H1 (cell line): Measurements from ENCODE around the gene CCR8. TPM values are rescaled to one million over a fixed set of nuclear protein-coding genes. Genes with fewer than 3 reads are reported as not detected.
A peak's percentile ranks its signal among the peaks of the same experiment; 100 is the strongest.

Experiments used
- CTCF ChIA-PET: fragments of 300-600 bp; sonication (Branson Sonifier 250); formaldehyde crosslinking; loops from one replicate; lab custom pipeline; 2021; ENCODE audit not compliant: partially characterized antibody; lab: Charles Lee
- POLR2A ChIA-PET: fragments of 300-600 bp; sonication (Branson Sonifier 250); formaldehyde crosslinking; loops from one replicate; lab custom pipeline; 2021; ENCODE audit warnings: inconsistent platforms; ENCODE audit not compliant: partially characterized antibody; lab: Charles Lee
- DNase-seq, 2 experiments: peaks; one replicate each; pipeline versions ENCODE4 v3.0.0 to v3.0.0-alpha.2; 2010 to 2022; ENCODE audit warnings: low spot score in 2 of 2, low read depth in 1 of 2, mixed read lengths in 1 of 2
- FAIRE-seq: peaks from 2 replicates; lab custom pipeline; 2011; peaks lifted over from hg19 to GRCh38; lab: Jason Lieb, UNC
- H2AFZ ChIP-seq: 2 replicates; pipeline ENCODE4 v1.8.1; 2012; ENCODE audit warnings: low read length, inconsistent platforms
- H2AK5ac ChIP-seq: 2 replicates; pipeline ENCODE4 v1.6.1; 2013; ENCODE audit warnings: low read depth, low read length
- H2BK120ac ChIP-seq: replicated peaks from 2 replicates; pipeline ENCODE3; 2013; ENCODE audit warnings: low read depth, low read length, inconsistent platforms
- H2BK12ac ChIP-seq: 2 replicates; pipeline ENCODE4 v1.6.1; 2013; ENCODE audit warnings: low read depth, low read length
- H2BK15ac ChIP-seq: 2 replicates; pipeline ENCODE4 v1.6.1; 2013; ENCODE audit warnings: low read length
- H2BK20ac ChIP-seq: 2 replicates; pipeline ENCODE4 v1.6.1; 2013; ENCODE audit warnings: low read length
- H2BK5ac ChIP-seq: 2 replicates; pipeline ENCODE4 v1.6.1; 2013; ENCODE audit warnings: low read depth, low read length
- H3K14ac ChIP-seq: 2 replicates; pipeline ENCODE4 v1.6.1; 2013; ENCODE audit warnings: inconsistent platforms; ENCODE audit not compliant: insufficient read length
- H3K18ac ChIP-seq: 2 replicates; pipeline ENCODE4 v1.6.1; 2013; ENCODE audit warnings: low read length; ENCODE audit errors: extremely low read depth
- H3K23ac ChIP-seq: 2 replicates; pipeline ENCODE4 v1.6.1; 2013; ENCODE audit warnings: inconsistent platforms; ENCODE audit not compliant: insufficient read length
- H3K23me2 ChIP-seq: 2 replicates; pipeline ENCODE4 v1.6.1; 2013; ENCODE audit warnings: low read depth, low read length
- H3K27ac ChIP-seq: 2 replicates; pipeline ENCODE4 v1.6.1; 2011; ENCODE audit warnings: low read depth, low read length, inconsistent platforms
- H3K27me3 ChIP-seq, 4 experiments: replicated peaks in 1 of 4; 1 replicate in 1 of 4; 2 replicates in 3 of 4; pipeline versions ENCODE4 v1.6.1 to v1.8.1; 2011 to 2013; ENCODE audit warnings: low read length in 3 of 4, mild to moderate bottlenecking in 3 of 4, inconsistent platforms in 2 of 4, mixed read lengths in 2 of 4, moderate library complexity in 1 of 4; ENCODE audit not compliant: control insufficient read depth in 3 of 4, insufficient read depth in 3 of 4; ENCODE audit errors: extremely low read depth in 1 of 4
- H3K36me3 ChIP-seq, 4 experiments: 2 replicates each; pipeline versions ENCODE4 v1.6.1 to v1.8.1; 2011 to 2013; ENCODE audit warnings: mild to moderate bottlenecking in 4 of 4, low read length in 3 of 4, moderate library complexity in 2 of 4, control low read depth in 1 of 4, inconsistent platforms in 1 of 4; ENCODE audit not compliant: insufficient read depth in 4 of 4, control insufficient read depth in 2 of 4
- H3K4ac ChIP-seq: replicated peaks from 2 replicates; pipeline ENCODE3; 2013; ENCODE audit warnings: low read length, low read depth, mixed read lengths, inconsistent platforms; ENCODE audit not compliant: insufficient read length
- H3K4me1 ChIP-seq, 4 experiments: replicated peaks in 1 of 4; 1 replicate in 1 of 4; 2 replicates in 3 of 4; pipeline versions ENCODE4 v1.6.1 to v1.8.1; 2011 to 2013; ENCODE audit warnings: low read length in 3 of 4, inconsistent platforms in 2 of 4, mixed read lengths in 1 of 4; ENCODE audit not compliant: insufficient read depth in 4 of 4, control insufficient read depth in 3 of 4
- H3K4me2 ChIP-seq, 2 experiments: 2 replicates each; pipeline versions ENCODE4 v1.6.1 to v1.8.1; 2011 to 2013; ENCODE audit warnings: low read depth in 2 of 2, low read length in 2 of 2, control low read depth in 1 of 2, inconsistent platforms in 1 of 2, mild to moderate bottlenecking in 1 of 2; ENCODE audit not compliant: insufficient read depth in 1 of 2
- H3K4me3 ChIP-seq, 4 experiments: fragments of 200-600, 300-600 bp in 1 of 4; sonication (generic), shearing (Covaris generic), sonication (Bioruptor Twin) in 1 of 4; 2 replicates each; pipeline versions ENCODE4 v1.5.1 to v1.8.1; 2011 to 2016; ENCODE audit warnings: low read length in 4 of 4, low read depth in 3 of 4, control low read depth in 2 of 4, inconsistent platforms in 2 of 4, mild to moderate bottlenecking in 2 of 4, mixed read lengths in 1 of 4, moderate library complexity in 1 of 4; ENCODE audit not compliant: insufficient read depth in 2 of 4; ENCODE audit errors: extremely low read depth in 1 of 4
- H3K56ac ChIP-seq: replicated peaks from 2 replicates; pipeline ENCODE3; 2013; ENCODE audit warnings: low read depth, mild to moderate bottlenecking, mixed read lengths, low read length, inconsistent platforms; ENCODE audit not compliant: insufficient read length
- H3K79me1 ChIP-seq: 2 replicates; pipeline ENCODE4 v1.6.1; 2013; ENCODE audit warnings: low read depth, low read length, control low read depth
- H3K79me2 ChIP-seq, 2 experiments: 2 replicates each; pipeline versions ENCODE4 v1.6.1 to v1.8.1; 2012 to 2013; ENCODE audit warnings: low read length in 2 of 2, mild to moderate bottlenecking in 2 of 2, inconsistent platforms in 1 of 2; ENCODE audit not compliant: insufficient read depth in 2 of 2, control insufficient read depth in 1 of 2
- H3K9ac ChIP-seq, 4 experiments: replicated peaks in 1 of 4; 1 replicate in 1 of 4; 2 replicates in 3 of 4; pipeline versions ENCODE4 v1.6.1 to v1.8.1; 2011 to 2013; ENCODE audit warnings: low read depth in 3 of 4, low read length in 3 of 4, control low read depth in 2 of 4, mild to moderate bottlenecking in 2 of 4, moderate library complexity in 2 of 4, inconsistent platforms in 1 of 4; ENCODE audit errors: extremely low read depth in 1 of 4
- H3K9me3 ChIP-seq, 2 experiments: 2 replicates each; pipeline versions ENCODE4 v1.6.1 to v1.8.1; 2012 to 2013; ENCODE audit warnings: mild to moderate bottlenecking in 2 of 2, moderate library complexity in 2 of 2, control low read depth in 1 of 2, inconsistent platforms in 1 of 2, low read depth in 1 of 2, low read length in 1 of 2, mixed read lengths in 1 of 2; ENCODE audit not compliant: insufficient read depth in 2 of 2
- H4K20me1 ChIP-seq, 2 experiments: replicated peaks in 1 of 2; 2 replicates each; pipeline versions ENCODE3 to v1.8.1; 2011 to 2013; ENCODE audit warnings: inconsistent platforms in 2 of 2, low read length in 2 of 2, mild to moderate bottlenecking in 1 of 2; ENCODE audit not compliant: insufficient read depth in 2 of 2, control insufficient read depth in 1 of 2
- H4K5ac ChIP-seq: 2 replicates; pipeline ENCODE4 v1.6.1; 2013; ENCODE audit warnings: low read length, low read depth, mixed read lengths, inconsistent platforms; ENCODE audit not compliant: insufficient read length
- H4K8ac ChIP-seq: 2 replicates; pipeline ENCODE4 v1.8.0; 2013; ENCODE audit warnings: mild to moderate bottlenecking, moderate library complexity, low read length, inconsistent platforms; ENCODE audit not compliant: insufficient read depth; ENCODE audit errors: extremely low read depth
- H4K91ac ChIP-seq: replicated peaks from 2 replicates; pipeline ENCODE3; 2013; ENCODE audit warnings: low read length, mixed read lengths, inconsistent platforms; ENCODE audit not compliant: insufficient read length
- TAF1 ChIP-seq: IDR thresholded peaks from 2 replicates; pipeline ENCODE4 v1.6.1; 2011; ENCODE audit warnings: mild to moderate bottlenecking, low read depth, low read length
- polyA plus RNA-seq, 7 experiments: library from polyadenylated mRNA; depleted of rRNA in 3 of 7; stranded (reverse) in 5 of 7; unstranded in 2 of 7; fragments of >200 nt in 5 of 7; fragments of 200-250 nt in 2 of 7; gene quantifications; 1 replicate in 5 of 7; 2 replicates in 1 of 7; 4 replicates in 1 of 7; pipeline versions ENCODE4 v1.2.1 to v1.2.3, GENCODE V29; 2011 to 2013; ENCODE audit warnings: missing spikeins in 2 of 7, mixed read lengths in 2 of 7
- total RNA-seq: library from RNA; stranded (reverse); fragmentation: NEBNext Ultra II Directional; extraction: Animal tissue kit (Norgen Biotek cat#: 25700); gene quantifications from 2 replicates; pipeline ENCODE4 v1.2.1, GENCODE V29; 2021

Gene CCR8
- total and polyA plus RNA-seq, 2 of the 8 experiments (the other 6 are each of a cell fraction or from before 2014, with no cell fraction given), result 0.35 TPM; not detected in 1

DNA sequence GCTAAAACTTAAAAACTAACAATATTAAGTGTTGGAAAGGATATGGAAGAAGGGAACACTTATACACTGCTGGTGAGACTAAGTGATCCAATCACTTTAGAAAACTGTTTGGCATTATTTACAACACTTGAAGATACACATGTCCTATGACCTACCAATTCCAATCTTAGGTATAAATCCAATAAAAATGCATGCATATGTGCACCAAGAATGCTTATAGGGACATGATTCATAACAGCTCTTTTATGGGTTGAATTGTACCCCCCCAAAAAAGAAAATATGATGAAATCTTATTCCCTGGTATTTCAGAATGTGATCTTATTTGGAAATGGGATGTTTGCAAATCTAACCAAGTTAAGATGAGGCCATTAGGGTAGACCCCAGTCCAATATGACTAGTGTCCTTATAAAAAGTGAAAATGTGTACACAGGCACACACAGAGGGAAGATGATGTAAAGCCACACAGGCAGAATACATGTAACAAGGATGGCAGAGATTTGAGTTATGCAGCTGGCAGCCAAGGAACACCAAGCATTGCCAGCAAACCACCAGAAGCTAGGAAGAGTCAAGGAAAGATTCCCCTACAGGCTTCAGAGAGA lies 15.3 kb downstream of the CCR8 start:
- H4K8ac ChIP-seq, result no peak overlapping the region

More for the DNA sequence above, 15.3 kb downstream of the CCR8 start:
- Histone ChIP-seq H3K27me3 (no peaks in the 10 kb centered on the region), H3K79me2 (no peaks in the 10 kb centered on the region), H2BK20ac (0 out of 2 replicates have a peak overlapping the region, but pooled peaks have one; percentile 19), H3K18ac (no peak overlapping the region), H2BK120ac (no peak overlapping the region), H3K9me3 (no peaks in the 10 kb centered on the region), H3K36me3 (no peaks in the 10 kb centered on the region), H3K23me2 (no peaks in the 10 kb centered on the region), H2BK15ac (no peak overlapping the region), H4K20me1 (no peaks in the 10 kb centered on the region), H4K5ac (no peak overlapping the region), H3K4me1 (peaks cover 0 to 4% (median 1%) of the 10 kb centered on the region in 4 experiments; a peak in 2 of 7 replicates), H3K79me1 (no peaks in the 10 kb centered on the region), H2AK5ac (no peak overlapping the region), H3K4me2 (no peak overlapping the region), H3K56ac (no peak overlapping the region), H2AFZ (no peak overlapping the region), H3K4ac (no peak overlapping the region), H3K14ac (no peak overlapping the region), H2BK5ac (no peak overlapping the region), H3K27ac (no peak overlapping the region), H2BK12ac (no peak overlapping the region), H4K91ac (no peak overlapping the region), H3K4me3 (no peak overlapping the region), H3K9ac (no peak overlapping the region), H3K23ac (no peak overlapping the region)
- CTCF ChIA-PET, result interaction anchor here (1.0 to 1.5 kb wide), 2 partner anchors 23 to 57 kb away, joined by 3 to 5 read pairs; no protein-coding TSS in a partner anchor
- TF ChIP-seq TAF1, result no peak
- no peak for FAIRE-seq
- POLR2A ChIA-PET, result no interaction called here
- DNase-seq, result no peak
